Epithelial cell of proximal tubule (primary cell): ENCODE measurements around the gene NPAS3. TPM values are rescaled to one million over a fixed set of nuclear protein-coding genes. Genes with fewer than 3 reads are reported as not detected.

Source experiments
- DNase-seq: peaks from one replicate; pipeline ENCODE4 v3.0.0-alpha.2; 2011; ENCODE audit warnings: low read depth
- H3K4me3 ChIP-seq: 2 replicates; pipeline ENCODE4 v1.5.1; 2011; ENCODE audit warnings: low read depth, mild to moderate bottlenecking, low read length
- total RNA-seq: library from RNA; depleted of rRNA; stranded (reverse); fragments of >200 nt; gene quantifications from 2 replicates; pipeline ENCODE4 v1.2.3, GENCODE V29; 2015
- TF ChIP-seq, protein P1 (sequence below): conservative IDR thresholded peaks from 2 replicates; pipeline ENCODE4 v1.5.1; 2012; ENCODE audit warnings: low read depth, mild to moderate bottlenecking, low read length

NPAS3 gene
- total RNA-seq, 1 donor from 2014 or later: 0.35 TPM

DNA sequence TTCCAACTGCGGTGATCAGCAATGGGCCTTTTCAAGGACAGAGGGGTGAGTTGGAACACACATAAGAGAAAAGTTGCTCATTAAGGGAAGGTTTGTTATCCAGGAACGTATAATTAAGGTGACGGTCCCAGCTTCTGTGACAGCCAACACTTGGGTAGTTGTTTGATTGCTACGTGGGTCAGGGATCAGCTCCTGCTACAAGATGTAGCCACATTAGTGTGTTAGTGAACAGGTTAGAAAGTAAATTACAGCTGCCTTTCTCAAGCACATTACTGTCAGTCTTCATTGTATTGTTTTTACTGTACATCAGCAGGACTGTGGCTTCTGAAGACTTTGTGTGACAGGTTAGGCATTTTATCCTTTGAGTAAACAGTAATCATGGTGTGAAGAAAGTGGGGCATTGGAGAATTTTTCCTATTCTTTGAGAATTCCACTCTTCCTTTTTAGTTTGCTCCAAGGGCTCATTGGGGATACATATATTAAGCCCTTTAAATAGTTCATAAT, 781.7 kb downstream of the NPAS3 start:
- no peak for DNase-seq
- H3K4me3 ChIP-seq: no peak overlapping the region
- TF ChIP-seq, protein P1, sequence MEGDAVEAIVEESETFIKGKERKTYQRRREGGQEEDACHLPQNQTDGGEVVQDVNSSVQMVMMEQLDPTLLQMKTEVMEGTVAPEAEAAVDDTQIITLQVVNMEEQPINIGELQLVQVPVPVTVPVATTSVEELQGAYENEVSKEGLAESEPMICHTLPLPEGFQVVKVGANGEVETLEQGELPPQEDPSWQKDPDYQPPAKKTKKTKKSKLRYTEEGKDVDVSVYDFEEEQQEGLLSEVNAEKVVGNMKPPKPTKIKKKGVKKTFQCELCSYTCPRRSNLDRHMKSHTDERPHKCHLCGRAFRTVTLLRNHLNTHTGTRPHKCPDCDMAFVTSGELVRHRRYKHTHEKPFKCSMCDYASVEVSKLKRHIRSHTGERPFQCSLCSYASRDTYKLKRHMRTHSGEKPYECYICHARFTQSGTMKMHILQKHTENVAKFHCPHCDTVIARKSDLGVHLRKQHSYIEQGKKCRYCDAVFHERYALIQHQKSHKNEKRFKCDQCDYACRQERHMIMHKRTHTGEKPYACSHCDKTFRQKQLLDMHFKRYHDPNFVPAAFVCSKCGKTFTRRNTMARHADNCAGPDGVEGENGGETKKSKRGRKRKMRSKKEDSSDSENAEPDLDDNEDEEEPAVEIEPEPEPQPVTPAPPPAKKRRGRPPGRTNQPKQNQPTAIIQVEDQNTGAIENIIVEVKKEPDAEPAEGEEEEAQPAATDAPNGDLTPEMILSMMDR: no peak

GRCh38 chr14:33726685-33727084, 788.0 kb downstream of the NPAS3 start:
- TF ChIP-seq, protein P1: no peak
- DNase-seq: no peak
- H3K4me3 ChIP-seq: no peak overlapping the region

DNA sequence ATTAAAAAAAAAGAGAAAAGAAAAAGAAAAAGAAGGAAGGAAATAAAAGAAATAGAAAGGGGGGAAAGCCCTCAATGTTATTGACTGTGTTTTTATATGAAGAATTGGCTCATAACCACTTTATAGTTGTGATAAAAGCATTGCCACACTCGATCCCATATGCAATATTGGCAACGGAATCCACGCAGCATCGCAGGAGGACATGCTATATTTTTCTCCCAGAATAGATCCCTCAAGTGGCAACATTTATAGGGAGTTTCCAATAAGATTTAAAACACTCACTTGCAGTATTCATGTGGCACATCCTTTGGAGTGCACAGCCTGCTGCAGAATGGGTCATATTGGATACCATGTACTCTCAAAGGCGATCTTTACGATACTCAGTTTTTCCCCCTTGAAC, 788.9 kb downstream of the NPAS3 start:
- TF ChIP-seq, protein P1: no peak
- no peak overlapping the region for H3K4me3 ChIP-seq
- no peak for DNase-seq

DNA sequence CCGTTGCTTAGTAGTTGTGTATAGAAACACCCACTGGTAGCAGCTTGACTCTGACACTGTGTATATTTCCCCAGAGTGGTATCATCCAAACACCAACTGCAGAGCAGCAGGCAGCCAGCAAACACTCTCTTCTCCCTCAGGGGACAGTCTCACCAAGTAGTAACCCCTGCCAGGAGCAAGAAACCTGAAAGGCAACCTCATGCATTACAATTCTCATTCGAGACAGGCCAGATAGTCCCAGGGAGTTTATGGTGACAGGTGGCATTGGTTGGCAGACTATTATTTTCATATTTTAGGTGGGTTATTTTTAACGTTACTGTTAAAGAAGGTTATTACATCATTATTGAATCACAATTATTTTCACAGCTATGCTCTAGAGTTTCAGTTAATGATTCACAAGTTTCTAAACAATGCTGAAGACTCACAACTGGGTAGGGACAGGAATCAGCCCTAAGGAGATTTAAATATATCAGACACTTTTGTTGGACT, 789.4 kb downstream of the NPAS3 start:
- no peak overlapping the region for H3K4me3 ChIP-seq
- TF ChIP-seq, protein P1: no peak
- DNase-seq: no peak

- DNase-seq: no peak
- H3K4me3 ChIP-seq: no peak overlapping the region
These were observed 791.5 kb downstream of the NPAS3 start for GRCh38 chr14:33730156-33730555.

DNA sequence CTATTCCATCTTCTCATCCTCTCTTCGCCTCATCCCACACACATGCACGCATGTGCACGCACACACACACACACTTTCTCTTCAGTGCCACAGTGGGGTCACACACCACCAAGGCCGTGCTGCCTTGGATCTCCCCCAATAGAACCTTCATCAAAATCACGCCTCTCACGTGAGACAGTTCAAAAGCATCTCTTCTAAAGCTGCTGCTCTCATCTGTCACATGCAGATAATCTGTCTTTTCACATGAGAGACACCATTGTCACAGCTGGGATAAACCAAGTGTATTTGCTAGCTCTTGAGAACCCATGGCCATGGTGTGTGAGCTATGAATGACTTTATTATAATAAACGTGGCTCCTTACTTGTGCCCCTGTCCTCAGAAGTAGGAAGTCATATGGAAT, 793.5 kb downstream of the NPAS3 start:
- TF ChIP-seq, protein P1: no peak
- no peak for DNase-seq
- H3K4me3 ChIP-seq: no peak overlapping the region

More at GRCh38 chr14:33730156-33730555, 791.5 kb downstream of the NPAS3 start:
- TF ChIP-seq, protein P1: no peak

- no peak overlapping the region for H3K4me3 ChIP-seq
- TF ChIP-seq, protein P1: no peak
These were observed 794.6 kb downstream of the NPAS3 start for GRCh38 chr14:33733310-33733709.

More at GRCh38 chr14:33733310-33733709, 794.6 kb downstream of the NPAS3 start:
- DNase-seq: no peak
